Nephron progenitor cell (in vitro differentiated cells): Measurements from ENCODE around the gene PRELID1.
"Not testable (repeated sequence)": the region's sequence is repeated elsewhere in the genome, so short reads cannot be mapped to it uniquely, and the experiment has no call there.

Source experiments
- DNase-seq: peaks from one replicate; pipeline ENCODE4 v3.0.0; 2021
- H3K27ac Mint-ChIP-seq: 2 replicates; pipeline ENCODE4 v1.8.0; 2021; ENCODE audit warnings: mild to moderate bottlenecking, moderate library complexity, mixed read lengths
- H3K27me3 Mint-ChIP-seq: 2 replicates; pipeline ENCODE4 v1.8.0; 2021; ENCODE audit warnings: mild to moderate bottlenecking, low read depth, mixed read lengths; ENCODE audit not compliant: poor library complexity
- H3K36me3 Mint-ChIP-seq: 2 replicates; pipeline ENCODE4 v1.8.0; 2021; ENCODE audit warnings: low read depth, mixed read lengths
- H3K4me1 Mint-ChIP-seq: 2 replicates; pipeline ENCODE4 v1.8.0; 2021; ENCODE audit warnings: mixed read lengths
- H3K4me3 Mint-ChIP-seq: 2 replicates; pipeline ENCODE4 v1.8.0; 2021; ENCODE audit warnings: mild to moderate bottlenecking, moderate library complexity, mixed read lengths
- H3K9me3 Mint-ChIP-seq: 2 replicates; pipeline ENCODE4 v1.8.0; 2021; ENCODE audit warnings: mild to moderate bottlenecking, moderate library complexity, mixed read lengths
- CTCF ChIP-seq: fragments of 200-600 bp; sonication (generic); IDR thresholded peaks from 2 replicates; pipeline ENCODE4 v1.5.0; 2021; ENCODE audit warnings: antibody characterized with exemption

PRELID1 gene

GRCh38 chr5:177303121-177303924, at the start of gene PRELID1, which contains the start of gene RAB24:
Gene PRELID1, plus strand, starts transcription at chr5:177303799. Its CDS starts 187 bp downstream, at chr5:177303986.
Gene RAB24, minus strand, starts transcription at chr5:177303719. Its CDS starts 431 bp downstream, at chr5:177303288.
- Mint-ChIP-seq H3K9me3 (no peaks in the 10 kb centered on the region), H3K27me3 (no peaks in the 10 kb centered on the region), H3K27ac (peak within 1 kb of the TSS; percentile 93), H3K4me1 (peaks cover 60% of the 10 kb centered on the region), H3K36me3 (peaks cover 24% of the 10 kb centered on the region), H3K4me3 (peak within 1 kb of the TSS; percentile 96)
- TF ChIP-seq CTCF, result no peak
- peak; percentile 97 for DNase-seq

GRCh38 chr5:177256296-177256695, 47.3 kb upstream of the PRELID1 start:
- H3K27ac Mint-ChIP-seq, result no peak overlapping the region

GRCh38 chr5:177258711-177259110, 44.9 kb upstream of the PRELID1 start:
- peak overlapping the region; percentile 34 for H3K27ac Mint-ChIP-seq
- not testable (repeated sequence) for H3K4me3 Mint-ChIP-seq, H3K27me3 Mint-ChIP-seq, H3K4me1 Mint-ChIP-seq, H3K9me3 Mint-ChIP-seq, DNase-seq
- H3K36me3 Mint-ChIP-seq, result peaks cover 80% of the 10 kb centered on the region

More at GRCh38 chr5:177256296-177256695, 47.3 kb upstream of the PRELID1 start:
- H3K9me3 Mint-ChIP-seq, result no peaks in the 10 kb centered on the region
- TF ChIP-seq CTCF, result no peak
- no peaks in the 10 kb centered on the region for H3K4me1 Mint-ChIP-seq
- peaks cover 80% of the 10 kb centered on the region for H3K36me3 Mint-ChIP-seq
- H3K27me3 Mint-ChIP-seq, result no peaks in the 10 kb centered on the region
- no peak for DNase-seq
- no peak overlapping the region for H3K4me3 Mint-ChIP-seq

GRCh38 chr5:177260961-177261360, 42.6 kb upstream of the PRELID1 start:
- Mint-ChIP-seq H3K4me1 (no peaks in the 10 kb centered on the region), H3K36me3 (peaks cover 82% of the 10 kb centered on the region), H3K27ac (peak overlapping the region; percentile 10), H3K27me3 (no peaks in the 10 kb centered on the region), H3K9me3 (no peaks in the 10 kb centered on the region), H3K4me3 (no peak overlapping the region)
- TF ChIP-seq CTCF, result no peak
- DNase-seq, result no peak

- DNase-seq, result no peak
- Mint-ChIP-seq H3K27me3 (no peaks in the 10 kb centered on the region), H3K36me3 (peaks cover 83% of the 10 kb centered on the region), H3K4me3 (no peak overlapping the region), H3K27ac (no peak overlapping the region), H3K9me3 (no peaks in the 10 kb centered on the region), H3K4me1 (no peaks in the 10 kb centered on the region)
- no peak for TF ChIP-seq CTCF
Observed at GRCh38 chr5:177261510-177261909, 42.1 kb upstream of the PRELID1 start.

- DNase-seq, result no peak
- Mint-ChIP-seq H3K27me3 (no peaks in the 10 kb centered on the region), H3K4me1 (no peaks in the 10 kb centered on the region), H3K27ac (no peak overlapping the region), H3K9me3 (no peaks in the 10 kb centered on the region), H3K36me3 (peaks cover 76% of the 10 kb centered on the region), H3K4me3 (no peak overlapping the region)
- TF ChIP-seq CTCF, result no peak
Observed at GRCh38 chr5:177264178-177264577, 39.4 kb upstream of the PRELID1 start.
